ENCODE data around the gene RAB22A. TPM values are rescaled to one million over a fixed set of nuclear protein-coding genes. Genes with fewer than 3 reads are reported as not detected.

The RAB22A gene
- total and polyA plus RNA-seq, 2 of the 4 experiments (the other 2 are of a cell fraction) = 8.2 to 8.4 TPM

DNA sequence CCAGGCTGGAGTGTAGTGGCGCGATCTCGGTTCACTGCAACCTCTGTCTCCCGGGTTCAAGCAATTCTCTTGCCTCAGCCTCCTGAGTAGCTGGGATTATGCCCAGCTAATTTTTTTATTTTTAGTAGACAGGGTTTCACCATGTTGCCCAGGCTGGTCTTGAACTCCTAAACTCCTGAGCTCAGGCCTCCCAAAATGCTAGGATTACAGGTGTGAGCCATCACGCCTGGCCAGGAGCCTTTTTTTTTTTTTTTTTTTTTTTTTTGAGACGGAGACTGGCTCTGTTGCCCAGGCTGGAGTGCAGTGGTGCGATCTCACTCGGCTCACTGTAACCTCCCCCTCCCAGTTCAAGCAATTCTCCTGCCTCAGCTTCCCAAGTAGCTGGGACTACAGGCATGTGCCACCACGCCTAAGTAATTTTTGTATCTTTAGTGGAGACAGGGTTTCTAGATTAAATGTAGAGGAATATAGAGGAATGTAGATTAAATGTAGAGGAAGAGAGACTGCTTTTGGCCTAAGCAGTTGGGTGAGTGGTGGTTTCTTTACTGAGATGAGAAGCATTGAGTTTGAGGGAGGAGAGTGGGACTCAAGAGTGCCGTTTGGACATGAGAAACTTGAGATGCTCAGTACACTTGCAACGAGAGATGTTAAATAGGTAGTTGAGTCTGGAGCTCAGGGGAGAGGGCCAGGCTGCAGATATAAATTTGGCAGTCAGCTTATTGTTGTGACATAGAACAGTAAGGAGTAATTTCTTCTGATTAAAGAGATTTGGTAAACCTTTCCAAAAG, 96.2 kb downstream of the RAB22A start:
- DNase-seq (no peak), ATAC-seq (ENCODE audit: low read depth) (peak; percentile 25)
- ChIA-PET POLR2A (ENCODE audit: unreplicated experiment) (no interaction called here), CTCF (interaction anchor here (1.1 to 1.3 kb wide), 2 partner anchors 17 kb away, joined by 3 read pairs; no protein-coding TSS in a partner anchor)
- intact Hi-C loops (cut with micrococcal nuclease) = loop anchor here (5.0 kb wide), 1 partner anchor 37 kb away; no protein-coding TSS in a partner anchor
- Histone ChIP-seq H2AK9ac (replicated peaks; ENCODE audit: low read depth, low read length, poor library complexity) (no peak overlapping the region), H3K14ac (replicated peaks; ENCODE audit: low read depth, low read length) (no peak overlapping the region), H3K9ac (ENCODE audit: low read depth, low read length) (no peak overlapping the region), H2AFZ (replicated peaks; ENCODE audit: low read length, poor library complexity) (no peak overlapping the region), H4K20me1 (ENCODE audit: insufficient read depth, low read length) (peaks cover 90% of the 10 kb centered on the region), H3K36me3 (ENCODE audit: control insufficient read depth, insufficient read depth, low read length) (no peaks in the 10 kb centered on the region; the same call in 1 of the 2 replicates), H3K4me1 (ENCODE audit: control insufficient read depth, insufficient read depth, low read length) (peaks cover 7% of the 10 kb centered on the region), H2BK20ac (ENCODE audit: low read depth, low read length) (no peak overlapping the region), H3K4ac (ENCODE audit: low read depth, low read length) (no peak overlapping the region), H3K23ac (ENCODE audit: low read depth, low read length) (no peak overlapping the region), H2BK15ac (ENCODE audit: low read depth, low read length) (no peak overlapping the region), H3K18ac (ENCODE audit: low read depth, low read length) (no peak overlapping the region), H3K4me3 (ENCODE audit: insufficient read depth, low read depth, low read length) (no peak overlapping the region), H3K4me2 (ENCODE audit: low read depth, low read length) (no peak overlapping the region), H3K79me1 (ENCODE audit: low read depth in 1 of 2, low read length in 2 of 2) (peaks cover 24 to 74% of the 10 kb centered on the region in 2 experiments), H3K9me1 (ENCODE audit: insufficient read depth, low read length) (peaks cover 23% of the 10 kb centered on the region), H2BK120ac (ENCODE audit: low read depth, low read length) (no peak overlapping the region), H3K27ac (ENCODE audit: insufficient read depth, low read length) (no peak overlapping the region), H3K9me3 (ENCODE audit: control insufficient read depth, insufficient read depth, low read length) (no peaks in the 10 kb centered on the region), H4K5ac (ENCODE audit: low read depth, low read length) (no peak overlapping the region), H4K91ac (ENCODE audit: insufficient read depth, low read depth, low read length) (no peak overlapping the region), H3K56ac (ENCODE audit: extremely low read depth, insufficient read depth, low read length) (no peak overlapping the region), H2BK5ac (ENCODE audit: low read depth, low read length, poor library complexity, severe bottlenecking) (no peak overlapping the region), H2AK5ac (ENCODE audit: low read depth, low read length) (no peak overlapping the region), H4K8ac (ENCODE audit: low read depth in 2 of 2, low read length in 2 of 2) (no peak overlapping the region), H3K27me3 (ENCODE audit: control insufficient read depth, insufficient read depth, low read length) (no peaks in the 10 kb centered on the region)
- TF ChIP-seq CHD1 (IDR thresholded peaks at IDR 0.05; ENCODE audit: low read depth, low read length) (no peak), MXI1 (IDR thresholded peaks at IDR 0.05; ENCODE audit: borderline replicate concordance, low read depth, low read length) (no peak), RCOR1 (IDR thresholded peaks at IDR 0.05; ENCODE audit: insufficient replicate concordance, low read length) (no peak), POLR2A (IDR thresholded peaks at IDR 0.05; ENCODE audit: low read depth, low read length) (no peak), NFE2L2 (IDR thresholded peaks at IDR 0.05; ENCODE audit: low read depth, low read length) (no peak)
- TF ChIP-seq, protein P1, sequence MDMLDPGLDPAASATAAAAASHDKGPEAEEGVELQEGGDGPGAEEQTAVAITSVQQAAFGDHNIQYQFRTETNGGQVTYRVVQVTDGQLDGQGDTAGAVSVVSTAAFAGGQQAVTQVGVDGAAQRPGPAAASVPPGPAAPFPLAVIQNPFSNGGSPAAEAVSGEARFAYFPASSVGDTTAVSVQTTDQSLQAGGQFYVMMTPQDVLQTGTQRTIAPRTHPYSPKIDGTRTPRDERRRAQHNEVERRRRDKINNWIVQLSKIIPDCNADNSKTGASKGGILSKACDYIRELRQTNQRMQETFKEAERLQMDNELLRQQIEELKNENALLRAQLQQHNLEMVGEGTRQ (IDR thresholded peaks at IDR 0.05; ENCODE audit: low read depth, low read length) = no peak
- BruUV-seq (replicated peaks) = no TSS peak
- 36% methylated on average over 2 of the region's 11 CpGs; no CpG with 5 or more reads in 1 of the 2 experiments for WGBS, 2 experiments (ENCODE audit: extremely low coverage in 2 of 2, insufficient read length in 1 of 2)
- dilution Hi-C loops (cut with HindIII; ENCODE audit: low sequenced_read_pairs, unreplicated experiment) = no loop called here
- in situ Hi-C loops (cut with MboI; ENCODE audit: low sequenced_read_pairs) = no loop called here

Measured in IMR-90 (cell line).